GM12878 (cell line): ENCODE measurements around the gene HMGXB3. TPM values are rescaled to one million over a fixed set of nuclear protein-coding genes. Genes with fewer than 3 reads are reported as not detected.

ENCODE experiments used
- ATF2 ChIP-seq: IDR thresholded peaks from 2 replicates; pipeline ENCODE4 v1.6.1; 2012; ENCODE audit warnings: low read length, inconsistent platforms
- BCLAF1 ChIP-seq: fragments of 450-650 bp; IDR thresholded peaks from 2 replicates; pipeline ENCODE4 v1.6.1; 2017; ENCODE audit warnings: antibody characterized with exemption, mild to moderate bottlenecking, moderate library complexity
- CEBPB ChIP-seq, 2 experiments: fragments of 150-350 bp in 1 of 2; IDR thresholded peaks; 2 replicates each; pipeline ENCODE4 v1.6.1; 2012 to 2014; ENCODE audit warnings: low read depth in 2 of 2, low read length in 2 of 2, borderline replicate concordance in 1 of 2, inconsistent platforms in 1 of 2
- CTCF ChIP-seq, 3 experiments: IDR thresholded peaks in 2 of 3; conservative IDR thresholded peaks in 1 of 3; 2 replicates each; pipeline ENCODE4 v1.5.1; 2011; ENCODE audit warnings: low read depth in 3 of 3, low read length in 3 of 3, mild to moderate bottlenecking in 3 of 3, control low read depth in 2 of 3, moderate library complexity in 2 of 3, inconsistent platforms in 1 of 3, mixed read lengths in 1 of 3; ENCODE audit not compliant: control insufficient read depth in 2 of 3, insufficient read depth in 1 of 3; ENCODE audit errors: extremely low read depth in 1 of 3
- IKZF2 ChIP-seq, 2 experiments: fragments of 450-650 bp; IDR thresholded peaks; 2 replicates each; pipeline ENCODE4 v1.6.1; 2017; ENCODE audit warnings: mild to moderate bottlenecking in 2 of 2, moderate library complexity in 2 of 2
- MTA2 ChIP-seq: fragments of 450-650 bp; IDR thresholded peaks from 2 replicates; pipeline ENCODE4 v1.6.1; 2016; ENCODE audit warnings: low read depth, mild to moderate bottlenecking, moderate library complexity
- NFYB ChIP-seq: IDR thresholded peaks from 2 replicates; pipeline ENCODE4 v1.6.1; 2011; ENCODE audit warnings: low read depth, mild to moderate bottlenecking, low read length, improper control_type of control experiment, moderate library complexity; ENCODE audit not compliant: insufficient read depth
- PRDM15 ChIP-seq: fragments of 450-650 bp; formaldehyde crosslinking; IDR thresholded peaks from 2 replicates; pipeline ENCODE4 v1.4.0; 2020; ENCODE audit warnings: mild to moderate bottlenecking, moderate library complexity
- RCOR1 ChIP-seq: conservative IDR thresholded peaks from 2 replicates; pipeline ENCODE4 v1.6.1; 2012; ENCODE audit warnings: low read depth, low read length, improper control_type of control experiment
- SMARCA5 ChIP-seq: fragments of 450-650 bp; IDR thresholded peaks from 2 replicates; pipeline ENCODE4 v1.6.1; 2017; ENCODE audit warnings: mild to moderate bottlenecking
- YBX1 ChIP-seq: fragments of 450-650 bp; IDR thresholded peaks from 2 replicates; pipeline ENCODE4 v1.6.1; 2016; ENCODE audit warnings: antibody characterized with exemption
- ZBED1 ChIP-seq: IDR thresholded peaks from 2 replicates; pipeline ENCODE4 v1.6.1; 2016; ENCODE audit warnings: borderline replicate concordance
- ZNF217 ChIP-seq: fragments of 450-650 bp; IDR thresholded peaks from 2 replicates; pipeline ENCODE4 v1.6.1; 2017; ENCODE audit warnings: antibody characterized with exemption, mild to moderate bottlenecking
- polyA plus RNA-seq, 11 experiments: library from polyadenylated mRNA; depleted of rRNA in 4 of 11; unstranded in 6 of 11; stranded (reverse) in 5 of 11; fragments of >200 nt; fragmentation: Nextera tagmentation in 4 of 11; fragmentation: Illumina TruSeq in 1 of 11; extraction: Ambion mirVana in 4 of 11; extraction: Trizol in 1 of 11; gene quantifications; 1 replicate in 1 of 11; 2 replicates in 10 of 11; pipeline versions ENCODE4 v1.2.1 to v1.2.3, GENCODE V29; 2011 to 2016; ENCODE audit warnings: inconsistent platforms in 2 of 11, missing spikeins in 2 of 11, low read depth in 1 of 11
- total RNA-seq, 4 experiments: library from RNA; depleted of rRNA in 3 of 4; stranded (reverse); fragments of >200 nt in 3 of 4; fragmentation: Illumina TruSeq in 1 of 4; extraction: Trizol in 1 of 4; gene quantifications; 2 replicates each; pipeline versions ENCODE4 v1.2.1 to v1.2.3, GENCODE V29; 2013 to 2021

The HMGXB3 gene
- total and polyA plus RNA-seq, 10 of the 15 experiments (the other 5 are each of a cell fraction or from before 2014, with no cell fraction given): 1.00 to 42.2 (median 28.1) TPM

GRCh38 chr5:150082374-150082773 lies 81.8 kb downstream of the HMGXB3 start (continued):
- TF ChIP-seq PRDM15 (CRISPR knock-in tag): no peak
- TF ChIP-seq ZNF217: no peak
- TF ChIP-seq CTCF (IDR thresholded peaks at IDR 0.05 in 2 of 3, conservative IDR thresholded peaks at IDR 0.05 in 1 of 3; ENCODE audit: control insufficient read depth in 2 of 3, extremely low read depth in 1 of 3, insufficient read depth in 1 of 3, low read depth in 3 of 3, low read length in 3 of 3): no peak
- no peak for TF ChIP-seq SMARCA5
- TF ChIP-seq ZBED1: no peak
- no peak for TF ChIP-seq BCLAF1
- no peak for TF ChIP-seq IKZF2 (IDR thresholded peaks at IDR 0.05)
- no peak for TF ChIP-seq NFYB
- no peak for TF ChIP-seq CEBPB (IDR thresholded peaks at IDR 0.05; ENCODE audit: borderline replicate concordance in 1 of 2, low read depth in 2 of 2, low read length in 2 of 2)
- no peak for TF ChIP-seq RCOR1
- TF ChIP-seq YBX1: no peak
- no peak for TF ChIP-seq ATF2
- no peak for TF ChIP-seq MTA2
